ENCODE results near the gene TRAPPC1.

- TF ChIP-seq POLR2A (IDR thresholded peaks at IDR 0.05), result no peak
- no peak for TF ChIP-seq CTCF (IDR thresholded peaks at IDR 0.05)
- no peak for TF ChIP-seq EP300 (IDR thresholded peaks at IDR 0.05)
Measured at GRCh38 chr17:7944326-7944725, 12.6 kb upstream of the TRAPPC1 start.
